Measurements from ENCODE around the gene CACNA2D3.

The CACNA2D3 gene

DNA sequence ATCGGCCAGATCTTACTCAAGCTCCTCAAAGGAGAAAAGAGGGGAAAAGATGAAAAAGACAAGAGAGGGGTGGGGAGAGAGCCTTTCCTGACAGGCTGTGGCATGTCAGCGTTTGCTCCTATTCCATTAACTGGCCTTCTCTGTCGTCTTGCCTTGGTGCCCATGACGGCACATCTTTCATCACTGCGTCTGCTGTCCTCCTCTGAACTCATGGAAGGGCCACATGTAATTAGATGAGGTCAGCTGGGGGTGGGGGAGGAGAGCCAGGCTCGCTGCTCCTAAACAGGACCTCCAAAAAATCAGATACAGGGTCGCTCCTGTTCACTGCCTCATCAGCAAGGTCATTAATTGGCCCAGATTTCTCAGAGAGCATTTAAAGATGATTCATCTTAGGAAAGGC is 755.8 kb downstream of the CACNA2D3 start:
- no peak for DNase-seq (ENCODE audit: low read depth)

DNA sequence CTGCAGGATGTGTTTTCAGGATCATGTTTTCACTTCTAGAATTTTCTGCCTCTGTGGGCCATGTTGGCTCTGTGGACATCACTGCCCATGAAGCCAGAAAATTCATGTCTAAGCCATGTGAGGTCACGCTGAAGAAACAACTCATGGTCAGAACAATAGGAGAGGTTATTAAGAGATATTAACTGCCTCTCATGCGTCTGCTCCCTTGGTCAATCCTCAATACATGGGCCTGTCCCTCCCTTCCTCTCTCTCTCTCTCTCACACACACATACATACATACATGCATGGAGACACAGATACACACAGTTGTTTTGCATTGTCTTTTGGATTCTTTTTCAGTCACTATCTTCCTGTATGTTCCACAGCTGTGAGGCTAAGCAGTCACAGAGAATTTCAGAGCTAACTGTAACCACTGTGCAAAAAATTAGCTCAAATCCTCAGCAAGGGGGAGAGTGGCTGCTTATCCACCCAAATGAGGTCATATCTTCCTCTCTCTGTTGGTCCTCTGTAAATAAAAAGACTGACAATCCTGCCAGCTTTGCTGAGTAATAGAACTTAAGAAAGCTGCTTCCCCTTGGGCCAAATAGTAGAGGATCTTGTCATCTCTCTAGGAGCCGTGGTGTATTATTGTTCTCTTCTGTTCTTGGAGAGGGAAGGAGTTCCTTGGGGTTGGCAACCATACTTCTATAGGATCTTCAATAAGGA is 759.9 kb downstream of the CACNA2D3 start:
- no peak for DNase-seq (ENCODE audit: low read depth)

DNA sequence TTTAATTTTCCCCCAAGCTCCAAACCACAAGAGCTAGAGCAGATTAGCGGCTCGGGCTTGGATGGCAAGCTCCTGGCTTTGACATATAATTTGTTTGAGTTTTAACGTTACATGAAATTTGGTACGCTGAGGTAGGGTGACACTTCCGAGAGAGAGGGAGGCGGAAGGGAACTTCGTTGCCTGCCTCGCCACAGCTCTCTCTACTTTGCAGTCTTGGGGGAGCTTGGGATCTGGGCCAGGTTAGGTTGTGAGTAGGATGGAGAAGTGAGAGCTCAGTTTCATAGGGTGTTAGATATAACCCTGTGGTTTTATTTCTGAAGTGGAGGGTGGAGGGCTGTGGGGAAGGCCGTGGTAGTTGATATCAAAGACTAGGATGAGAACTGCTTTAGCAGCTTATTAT is 765.8 kb downstream of the CACNA2D3 start:
- no peak for DNase-seq (ENCODE audit: low read depth)

DNA sequence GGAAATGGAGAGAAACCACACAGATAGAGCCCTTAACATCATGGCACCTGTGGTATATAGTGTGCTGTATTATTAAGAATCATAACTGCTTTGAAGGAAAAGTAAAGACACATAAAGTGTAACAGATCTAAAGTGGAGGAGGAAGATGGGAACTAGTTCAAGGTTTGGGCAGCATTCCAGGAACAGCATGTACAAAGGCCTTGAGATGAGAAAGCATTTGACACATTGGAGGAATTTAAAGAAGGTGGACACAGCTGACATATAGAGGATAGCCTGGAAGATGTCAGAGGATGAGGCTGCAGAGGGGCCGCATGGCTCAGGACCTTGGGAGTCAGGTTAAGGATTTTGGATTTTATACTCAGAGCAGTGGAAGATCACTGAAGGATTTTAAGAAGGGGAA is 766.5 kb downstream of the CACNA2D3 start:
- no peak for DNase-seq (ENCODE audit: low read depth)

DNA sequence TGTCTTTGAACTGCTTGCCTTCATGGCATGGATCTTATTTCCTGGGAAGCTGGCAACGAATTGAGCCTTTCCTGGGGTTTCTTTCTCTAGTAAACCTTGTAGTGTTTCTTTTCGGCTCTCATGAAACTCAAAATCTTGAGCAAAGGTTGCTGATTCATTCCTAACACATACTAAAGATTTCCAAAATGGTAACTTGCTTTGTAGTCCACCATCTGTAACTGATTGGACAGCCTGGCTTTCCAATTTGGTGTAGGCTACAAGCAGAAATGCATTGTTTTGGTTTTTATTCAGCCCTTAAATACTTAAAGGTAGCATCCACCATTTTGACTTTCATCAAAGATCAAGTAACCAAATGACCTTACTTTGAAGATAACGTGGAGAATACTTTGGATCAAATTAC is 767.4 kb downstream of the CACNA2D3 start:
- no peak for DNase-seq (ENCODE audit: low read depth)

DNA sequence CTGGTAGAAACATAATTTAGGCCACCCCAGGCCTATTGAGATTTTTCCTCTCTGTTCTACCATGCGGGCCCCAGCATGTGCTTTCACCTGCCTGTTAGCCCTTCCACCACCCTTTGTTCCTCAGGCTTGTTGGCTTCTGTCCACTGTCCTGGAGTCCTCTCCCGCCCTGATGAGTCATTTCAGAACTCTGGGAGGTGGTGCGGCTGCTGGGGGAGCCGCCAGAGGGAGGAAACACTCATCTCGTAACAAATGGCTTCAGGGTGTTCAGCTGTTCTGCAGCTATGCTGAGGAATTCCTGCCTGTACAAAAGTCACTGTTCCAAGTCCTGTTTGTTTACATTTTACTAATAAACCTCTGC is 769.2 kb downstream of the CACNA2D3 start:
- no peak for DNase-seq (ENCODE audit: low read depth)

DNA sequence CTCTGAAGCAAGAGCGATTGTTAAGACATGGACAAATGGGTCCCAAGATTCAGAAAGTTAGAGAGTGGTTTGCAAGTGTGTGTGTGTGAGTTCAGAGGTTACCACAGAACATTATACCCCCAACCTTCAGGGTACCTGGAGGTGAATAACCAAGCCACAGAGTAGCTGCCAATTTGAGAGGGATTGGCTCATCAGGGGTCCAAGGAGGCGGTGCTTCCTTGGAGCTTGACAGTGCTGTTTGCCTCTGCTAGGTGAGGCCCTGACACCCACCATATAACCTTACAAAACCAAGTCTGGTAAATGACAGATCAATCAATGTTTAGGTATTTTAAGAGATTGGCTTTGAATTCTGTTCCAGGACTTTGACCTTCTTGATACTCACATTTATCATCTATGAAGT is 769.8 kb downstream of the CACNA2D3 start:
- no peak for DNase-seq (ENCODE audit: low read depth)

DNA sequence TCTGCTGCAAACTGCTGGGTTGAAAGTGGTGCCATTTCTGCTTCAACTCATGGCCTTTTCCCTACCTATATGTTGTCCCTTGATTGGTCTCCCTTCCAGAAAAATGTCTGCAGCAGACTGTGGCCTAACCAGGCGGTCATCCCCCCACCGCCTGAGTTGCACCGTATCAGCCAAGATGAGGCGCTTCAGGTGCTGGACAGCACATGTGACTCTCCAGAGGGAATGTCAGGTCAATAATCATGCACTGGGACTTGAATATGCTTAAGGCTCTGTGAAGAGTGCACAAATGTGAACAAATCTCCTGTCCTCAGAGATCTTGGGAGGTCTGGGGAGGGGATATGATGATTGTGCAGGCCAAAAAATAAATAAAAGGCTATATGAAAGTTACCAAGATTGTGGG is 773.3 kb downstream of the CACNA2D3 start:
- no peak for DNase-seq (ENCODE audit: low read depth)

DNA sequence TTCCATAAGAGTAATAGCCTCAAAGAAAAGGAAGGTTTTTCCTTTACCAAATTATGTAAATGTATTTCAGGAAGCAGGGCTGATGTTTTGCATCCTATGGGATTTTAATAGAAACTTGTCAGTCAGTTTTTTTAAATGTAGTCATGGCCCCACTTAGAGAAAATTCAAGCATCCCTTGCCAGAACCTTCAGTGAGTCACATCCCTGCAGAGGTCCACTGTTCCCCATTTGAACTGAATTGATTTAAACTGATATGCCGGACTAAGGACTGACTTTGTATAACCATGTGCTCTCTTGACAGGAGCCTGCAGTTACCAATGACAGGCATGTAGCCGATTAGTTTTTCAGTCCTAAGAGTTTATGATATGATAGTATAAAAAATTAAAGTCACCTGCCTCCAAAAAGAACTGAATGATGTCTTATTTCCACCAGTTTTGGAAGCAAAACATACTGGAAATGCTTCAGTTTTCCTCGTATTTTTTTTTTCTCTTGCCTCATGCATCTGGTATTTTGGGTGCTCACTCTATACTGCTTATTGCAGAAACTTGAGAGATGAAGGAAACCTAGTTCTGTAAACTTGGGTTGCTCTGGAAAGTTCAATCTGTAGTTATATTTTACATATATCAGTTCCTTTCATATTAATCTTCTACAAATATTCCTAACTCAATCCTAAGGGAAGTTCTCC is 774.8 kb downstream of the CACNA2D3 start:
- no peak for DNase-seq (ENCODE audit: low read depth)

DNA sequence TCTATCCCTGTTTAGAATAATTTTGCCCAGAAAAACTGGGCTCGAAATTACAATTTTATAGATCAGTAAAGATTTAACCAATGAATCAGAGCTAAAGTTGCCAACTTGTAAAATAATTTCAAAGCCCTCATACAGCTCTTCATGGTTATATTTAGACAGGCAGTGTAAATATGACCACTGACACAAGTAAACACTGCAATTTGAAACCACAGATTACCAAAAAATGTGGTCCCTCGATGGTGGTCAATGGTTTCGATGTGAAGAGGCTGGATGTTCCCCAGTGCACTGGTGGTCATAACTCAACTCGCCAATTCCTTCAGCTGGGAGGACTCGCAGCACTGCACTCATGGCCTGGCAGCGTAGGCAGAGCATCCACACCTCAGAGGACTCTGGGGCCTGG is 776.9 kb downstream of the CACNA2D3 start:
- no peak for DNase-seq (ENCODE audit: low read depth)

DNA sequence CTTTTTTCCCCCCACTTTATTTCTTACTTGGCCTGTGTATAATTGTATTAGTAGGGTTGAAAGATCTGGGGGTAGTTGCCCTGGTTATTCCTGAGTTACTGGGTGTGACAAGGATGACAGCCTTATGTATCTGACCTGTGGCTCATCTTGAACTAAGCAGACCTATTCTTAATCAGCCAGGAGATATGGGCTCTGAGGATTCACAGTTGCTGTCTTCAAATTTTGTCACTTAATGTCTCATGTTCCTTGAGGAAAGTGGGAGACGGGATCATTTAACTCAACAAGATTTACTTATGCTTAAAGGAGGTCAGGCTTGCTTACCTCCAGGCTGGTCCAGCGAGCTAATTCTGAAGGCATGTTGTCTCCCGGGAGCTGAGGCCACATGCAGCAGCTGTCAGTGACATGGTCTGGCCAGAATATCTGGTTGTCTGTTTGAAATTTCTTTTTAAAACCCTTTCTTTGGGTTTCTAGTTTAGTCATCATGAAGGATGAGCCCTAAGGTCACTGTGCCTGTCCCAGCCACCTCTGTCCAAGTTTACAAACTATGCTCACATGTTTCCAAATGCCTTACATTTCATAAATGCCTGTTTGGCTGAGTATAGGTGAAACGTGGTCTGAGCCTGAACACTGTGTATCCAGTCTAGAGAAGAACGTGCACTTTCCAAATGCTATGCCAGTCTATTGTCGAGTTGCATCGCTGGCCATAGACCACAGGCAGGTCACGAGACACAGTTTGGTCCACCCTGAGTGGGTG is 778.7 kb downstream of the CACNA2D3 start:
- no peak for DNase-seq (ENCODE audit: low read depth)

DNA sequence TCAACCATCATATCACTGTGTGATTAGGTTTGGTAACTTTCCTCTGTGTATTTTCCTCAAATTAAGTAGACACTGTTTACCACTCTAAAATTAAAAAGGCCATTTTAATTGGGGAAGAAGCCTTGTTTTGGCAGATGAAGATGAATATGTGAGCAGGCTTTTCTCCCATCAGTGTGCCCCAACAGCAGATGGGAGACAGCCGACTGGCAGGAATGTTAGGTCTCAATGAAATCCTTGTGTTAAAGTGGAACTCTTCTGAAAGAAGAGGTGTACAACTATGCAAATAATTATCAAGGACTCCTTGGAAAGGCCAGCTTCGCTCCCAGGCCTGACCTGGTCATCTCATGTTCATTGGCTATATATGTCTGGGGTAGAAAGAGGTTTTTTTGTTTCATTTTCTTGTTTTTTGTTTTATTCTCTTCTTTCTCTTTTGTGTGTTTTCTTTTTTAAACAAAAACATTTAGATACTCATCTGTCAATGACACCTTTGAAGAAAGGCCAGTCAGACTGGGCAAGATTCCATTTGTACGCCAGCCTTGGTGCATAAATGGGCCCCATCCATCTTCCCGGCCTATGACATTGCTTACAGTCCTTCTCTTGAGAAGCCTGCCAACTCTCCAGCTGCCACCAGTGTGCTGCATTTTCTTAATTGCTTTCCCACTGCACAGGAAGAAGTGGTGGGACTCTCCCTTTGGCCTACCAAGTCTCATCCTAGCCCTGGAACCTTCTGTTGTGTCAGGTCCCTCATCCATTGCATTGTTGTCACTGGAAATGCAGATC is 779.7 kb downstream of the CACNA2D3 start:
- DNase-seq (ENCODE audit: low read depth), result no peak

DNA sequence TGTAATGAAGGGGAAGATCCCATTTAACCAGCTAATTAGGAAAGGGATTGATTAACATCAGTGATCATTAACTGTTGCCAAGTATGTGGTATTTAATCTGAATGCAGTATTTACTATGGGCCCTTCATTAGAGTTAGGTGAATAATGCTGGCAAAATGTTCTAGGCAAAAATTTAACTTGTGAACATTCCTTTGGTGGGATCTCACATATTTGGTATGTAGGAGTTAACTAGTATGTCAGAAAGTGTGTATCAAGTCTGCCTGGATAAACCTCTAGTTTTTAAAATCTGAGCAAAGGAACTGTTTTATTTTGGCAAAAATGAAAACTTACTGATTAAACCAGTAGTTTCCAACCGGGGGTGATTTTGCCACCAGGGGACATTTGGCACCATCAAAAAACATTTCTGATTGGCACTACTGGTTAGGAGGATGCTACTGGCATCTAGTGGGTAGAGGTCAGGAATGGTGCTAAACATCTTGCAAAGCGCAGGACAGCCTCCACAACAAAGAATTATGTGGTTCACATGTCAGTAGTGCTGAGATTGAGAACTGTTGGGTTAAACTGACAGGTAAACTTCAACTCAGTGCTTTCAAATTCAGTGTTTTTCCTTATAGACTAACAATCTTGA is 783.0 kb downstream of the CACNA2D3 start:
- no peak for DNase-seq (ENCODE audit: low read depth)

DNA sequence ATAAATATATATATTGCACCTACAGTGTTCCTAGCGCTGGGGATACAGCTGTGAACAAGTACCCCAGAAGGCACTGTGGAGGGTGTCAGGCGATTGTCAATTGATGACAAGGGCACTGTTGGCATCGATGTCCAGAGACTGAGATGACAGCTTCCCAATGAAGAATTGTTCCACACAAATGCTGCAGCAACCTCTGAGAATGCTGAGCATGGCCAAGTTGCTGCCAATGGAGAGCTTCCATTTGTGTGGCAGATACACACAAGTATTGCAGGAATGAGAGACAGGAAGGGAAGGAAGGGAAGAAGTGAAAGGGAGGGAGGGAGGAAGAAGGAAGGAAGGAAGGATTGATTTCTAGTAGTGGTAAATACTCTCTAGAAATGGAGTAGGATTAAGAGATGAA is 783.6 kb downstream of the CACNA2D3 start:
- DNase-seq (ENCODE audit: low read depth), result no peak

DNA sequence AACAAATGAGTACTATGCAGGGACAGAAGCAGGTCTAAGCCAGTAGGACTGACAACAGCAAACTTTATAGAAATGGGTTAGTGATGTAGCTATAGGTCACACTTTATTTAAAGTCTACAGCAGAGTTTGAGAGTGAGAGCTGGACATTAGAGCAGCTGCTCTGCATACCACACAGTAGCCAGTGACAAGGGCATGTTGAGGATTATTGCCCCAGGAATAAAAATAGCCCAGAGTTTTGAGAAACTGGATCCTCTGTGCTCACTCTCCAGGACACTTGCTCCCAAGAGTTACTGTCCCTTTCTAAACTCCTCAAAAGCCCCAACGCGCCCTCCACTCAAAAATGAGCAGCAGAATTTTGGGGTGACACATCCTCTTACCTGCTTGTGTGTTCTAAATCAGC is 784.4 kb downstream of the CACNA2D3 start:
- DNase-seq (ENCODE audit: low read depth), result no peak

DNA sequence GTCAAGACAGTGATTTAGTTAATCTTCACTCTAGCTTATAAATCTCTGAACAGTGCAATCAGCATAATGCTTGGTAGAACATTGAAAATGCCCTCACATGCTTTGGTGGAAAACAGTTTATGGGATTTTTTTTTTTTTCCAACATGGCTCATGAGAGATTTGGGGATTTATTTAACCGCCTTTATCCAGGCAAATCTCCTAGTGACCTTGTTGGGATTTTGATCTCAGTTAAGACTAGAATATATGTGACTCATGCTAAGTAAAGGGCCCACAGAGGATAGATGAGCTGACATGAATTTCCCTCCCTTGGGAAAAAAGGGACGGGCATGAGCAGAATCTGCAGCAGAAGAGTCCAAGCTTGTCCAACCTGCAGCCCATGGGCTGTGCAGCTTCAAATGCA is 786.8 kb downstream of the CACNA2D3 start:
- no peak for DNase-seq (ENCODE audit: low read depth)

DNA sequence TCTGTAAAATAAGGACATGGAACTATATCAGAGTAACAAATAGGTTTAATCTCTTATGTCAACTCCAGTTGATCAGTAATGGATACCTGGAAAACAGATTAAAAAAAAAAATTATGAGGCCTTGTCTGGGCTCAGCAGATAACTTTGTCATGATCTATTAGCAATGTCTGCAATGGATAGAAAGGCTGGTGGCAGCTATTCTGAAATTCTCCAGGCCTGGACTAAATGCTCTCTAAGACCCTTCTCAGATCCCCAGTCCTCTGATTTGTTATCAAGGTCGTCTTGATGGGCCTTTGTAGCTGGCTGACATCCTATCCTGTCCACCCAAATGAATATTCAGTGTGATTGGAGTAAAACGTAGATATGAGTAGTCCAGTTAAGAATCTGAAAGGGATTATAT is 791.8 kb downstream of the CACNA2D3 start:
- no peak for DNase-seq (ENCODE audit: low read depth)

DNA sequence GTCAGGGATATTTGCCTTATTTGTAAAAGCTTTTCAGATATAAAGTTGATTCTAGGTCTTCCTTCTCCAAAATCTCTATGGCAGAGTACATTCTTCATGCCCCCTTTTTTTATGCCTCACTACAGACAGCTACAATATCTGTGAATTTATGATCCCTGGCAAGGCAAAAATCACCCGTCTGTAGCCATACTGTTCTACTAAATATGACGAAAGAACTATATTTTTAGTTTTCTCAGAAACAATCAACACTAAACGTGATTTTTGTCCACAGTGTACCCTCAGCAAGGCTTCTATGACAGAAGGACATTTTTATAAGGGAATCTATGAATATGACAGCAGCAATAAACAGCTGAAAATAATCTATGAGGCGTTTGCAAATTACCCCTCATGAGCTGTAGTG is 792.8 kb downstream of the CACNA2D3 start:
- DNase-seq (ENCODE audit: low read depth), result no peak

DNA sequence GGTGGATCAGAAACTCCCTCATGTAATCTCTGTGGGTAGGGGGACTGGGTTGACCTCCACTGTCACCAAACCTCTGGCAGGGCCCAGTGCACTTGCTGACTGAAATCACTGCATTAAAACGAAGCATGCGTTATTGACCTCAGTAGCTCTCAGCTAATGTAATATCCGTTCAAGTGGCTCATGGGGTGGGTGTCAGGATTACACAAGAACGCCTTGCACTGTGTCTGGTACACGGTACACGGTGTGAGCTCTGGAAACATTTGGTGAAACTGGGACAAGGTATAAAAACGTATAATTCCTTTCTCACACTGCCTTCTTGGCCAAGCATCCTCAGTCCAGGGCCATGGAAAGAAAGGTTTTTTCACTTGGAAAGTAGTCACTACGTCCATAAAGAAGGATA is 793.6 kb downstream of the CACNA2D3 start:
- DNase-seq (ENCODE audit: low read depth), result no peak

DNA sequence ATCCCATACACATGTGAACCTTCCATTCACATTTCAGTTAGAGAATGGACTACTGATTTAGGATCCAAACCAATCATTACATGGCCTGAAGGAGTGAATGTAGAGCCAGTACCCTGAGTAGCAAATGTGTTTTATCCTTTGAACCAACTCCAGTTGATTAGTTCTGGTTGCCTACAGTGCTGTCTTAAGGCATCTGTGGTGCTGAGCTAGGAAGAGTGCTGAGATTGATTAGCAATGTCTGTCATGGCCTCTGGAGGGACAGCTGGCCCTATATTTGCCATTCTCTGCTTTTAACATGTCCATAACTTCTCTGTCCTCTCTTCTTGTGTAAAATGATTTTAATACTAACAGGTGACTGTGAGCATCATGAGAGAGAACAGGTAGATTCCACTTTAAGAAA is 794.4 kb downstream of the CACNA2D3 start:
- no peak for DNase-seq (ENCODE audit: low read depth)

DNA sequence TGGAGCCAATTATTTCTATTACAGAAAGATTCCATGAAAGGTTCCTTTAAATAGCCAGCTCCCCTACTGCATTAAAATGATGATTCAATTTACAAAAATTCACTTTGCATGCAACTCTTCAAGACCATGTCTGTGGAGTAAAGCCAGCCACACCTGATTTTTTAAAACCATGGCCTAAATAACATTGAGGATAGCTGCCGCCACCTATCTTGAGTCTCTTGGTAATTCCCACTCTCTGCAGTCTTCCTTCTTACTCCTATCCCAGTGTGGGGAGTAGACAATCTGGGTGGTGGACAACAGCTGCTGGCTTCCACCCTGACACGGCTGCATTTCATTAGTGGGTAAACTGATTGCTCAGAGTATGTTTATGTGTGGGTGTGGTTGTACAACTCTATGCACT is 794.8 kb downstream of the CACNA2D3 start:
- DNase-seq (ENCODE audit: low read depth), result no peak

DNA sequence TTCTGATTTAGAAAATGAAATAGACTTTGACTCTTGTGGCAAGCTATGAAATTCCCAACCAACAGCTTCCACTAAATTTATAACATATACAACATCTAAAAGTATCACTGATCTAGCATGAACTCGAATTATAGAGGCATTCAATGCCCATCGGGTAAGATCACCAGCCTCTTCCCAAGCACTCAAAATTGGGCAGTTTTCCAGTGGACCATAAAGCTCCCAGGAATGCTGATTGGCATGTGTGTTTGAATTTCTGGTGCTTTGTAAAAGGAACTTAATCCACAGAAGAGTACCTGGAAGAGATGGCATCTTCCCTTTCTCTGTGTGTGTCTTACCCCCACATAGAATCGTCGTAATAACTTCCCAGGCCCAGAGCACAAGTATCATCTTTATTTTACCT is 795.5 kb downstream of the CACNA2D3 start:
- DNase-seq (ENCODE audit: low read depth), result no peak

All from activated T-helper 1 cell treated with Interleukin-2 at 50 U/mL for 16 hours (primary cell).